MCF 10A (cell line): ENCODE measurements around the gene ARSI. TPM values are rescaled to one million over a fixed set of nuclear protein-coding genes. Genes with fewer than 3 reads are reported as not detected.

Source experiments
- BruUV-seq: library from RNA; stranded (reverse); fragments of 400-500 nt; replicated peaks from 2 replicates; lab custom pipeline; 2021; lab: Mats Ljungman, UMichigan
- CTCF ChIA-PET: fragments of 300-600 bp; sonication (Branson Sonifier 250); formaldehyde crosslinking; extraction: SDS; loops from one replicate; lab custom pipeline; 2021; ENCODE audit warnings: antibody characterized with exemption, inconsistent platforms; lab: Yijun Ruan, JAX
- POLR2A ChIA-PET: fragments of 300-600, 350-650 bp; sonication (Branson Sonifier 250); formaldehyde crosslinking; extraction: SDS; loops from one replicate; lab custom pipeline; 2020; ENCODE audit warnings: antibody characterized with exemption, inconsistent platforms; lab: Yijun Ruan, JAX
- DNase-seq: peaks from one replicate; pipeline ENCODE4 v3.0.0-alpha.2; 2018; ENCODE audit not compliant: unreplicated experiment
- H3K27ac Mint-ChIP-seq: one replicate; pipeline ENCODE4 v1.8.0; 2022; ENCODE audit warnings: mild to moderate bottlenecking, low read depth, mixed read lengths; ENCODE audit not compliant: unreplicated experiment
- H3K27me3 Mint-ChIP-seq: one replicate; pipeline ENCODE4 v1.8.0; 2022; ENCODE audit warnings: mixed read lengths; ENCODE audit not compliant: insufficient read depth, unreplicated experiment
- H3K36me3 Mint-ChIP-seq: one replicate; pipeline ENCODE4 v1.8.0; 2022; ENCODE audit warnings: mild to moderate bottlenecking, moderate library complexity, mixed read lengths; ENCODE audit not compliant: insufficient read depth, unreplicated experiment
- H3K4me1 Mint-ChIP-seq: one replicate; pipeline ENCODE4 v1.8.0; 2022; ENCODE audit warnings: mixed read lengths; ENCODE audit not compliant: insufficient read depth, unreplicated experiment
- H3K4me3 Mint-ChIP-seq: one replicate; pipeline ENCODE4 v1.8.0; 2022; ENCODE audit warnings: mild to moderate bottlenecking, moderate library complexity, mixed read lengths; ENCODE audit not compliant: unreplicated experiment
- H3K9me3 Mint-ChIP-seq: one replicate; pipeline ENCODE4 v1.8.0; 2022; ENCODE audit warnings: mixed read lengths; ENCODE audit not compliant: unreplicated experiment
- intact Hi-C: fragments of 100-400 bp; cut with micrococcal nuclease; formaldehyde crosslinking; loops from 2 replicates; pipeline ENCODE4 v1.14.1; 2022
- total RNA-seq: library from RNA; stranded (reverse); gene quantifications from 2 replicates; pipeline ENCODE4 v1.2.3, GENCODE V29; 2022
- TF ChIP-seq, protein P1 (sequence below): fragments of 200-600 bp; IDR thresholded peaks from one replicate; pipeline ENCODE4 v1.8.0; 2022; ENCODE audit warnings: antibody characterized with exemption, mild to moderate bottlenecking; ENCODE audit not compliant: unreplicated experiment

Gene ARSI
- total RNA-seq, 1 experiment from 2014 or later, result 0.19 TPM

DNA sequence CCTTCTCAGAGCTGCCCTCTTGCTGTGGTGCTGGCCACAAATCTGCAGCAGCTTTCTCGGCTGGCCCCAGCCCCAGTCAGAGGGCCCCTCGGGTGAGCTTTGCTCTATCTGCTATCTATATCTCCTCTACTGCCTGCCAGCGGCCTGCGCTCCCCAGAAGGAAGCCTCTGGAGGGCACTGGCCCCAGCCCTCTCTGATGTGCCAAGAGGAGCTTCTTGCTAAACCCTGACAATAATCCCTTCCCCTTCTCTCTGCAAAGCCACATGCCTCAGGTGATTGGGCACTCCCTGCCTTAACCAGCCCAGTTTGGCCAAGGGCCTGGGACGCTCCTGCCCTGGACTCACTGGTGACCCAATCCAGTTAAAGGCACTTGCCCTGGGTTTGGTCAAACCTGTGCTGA lies 55.9 kb downstream of the ARSI start:
- H3K27me3 Mint-ChIP-seq, result no peaks in the 10 kb centered on the region
- H3K27ac Mint-ChIP-seq, result no peak overlapping the region
- no peaks in the 10 kb centered on the region for H3K36me3 Mint-ChIP-seq
- H3K9me3 Mint-ChIP-seq, result no peaks in the 10 kb centered on the region
- peaks cover 7% of the 10 kb centered on the region for H3K4me1 Mint-ChIP-seq
- no TSS peak for BruUV-seq
- peak; percentile 34 for DNase-seq
- intact Hi-C loops, result no loop called here
- ChIA-PET POLR2A (interaction anchor here (1.4 to 2.0 kb wide), 3 partner anchors 16 to 73 kb away, joined by 4 to 7 read pairs (median 7); no protein-coding TSS in a partner anchor), CTCF (interaction anchor here (0.7 to 2.6 kb wide), 10 partner anchors 8 to 118 kb away, joined by 3 to 16 read pairs (median 4); no protein-coding TSS in a partner anchor)
- no peak overlapping the region for H3K4me3 Mint-ChIP-seq
- TF ChIP-seq, protein P1, sequence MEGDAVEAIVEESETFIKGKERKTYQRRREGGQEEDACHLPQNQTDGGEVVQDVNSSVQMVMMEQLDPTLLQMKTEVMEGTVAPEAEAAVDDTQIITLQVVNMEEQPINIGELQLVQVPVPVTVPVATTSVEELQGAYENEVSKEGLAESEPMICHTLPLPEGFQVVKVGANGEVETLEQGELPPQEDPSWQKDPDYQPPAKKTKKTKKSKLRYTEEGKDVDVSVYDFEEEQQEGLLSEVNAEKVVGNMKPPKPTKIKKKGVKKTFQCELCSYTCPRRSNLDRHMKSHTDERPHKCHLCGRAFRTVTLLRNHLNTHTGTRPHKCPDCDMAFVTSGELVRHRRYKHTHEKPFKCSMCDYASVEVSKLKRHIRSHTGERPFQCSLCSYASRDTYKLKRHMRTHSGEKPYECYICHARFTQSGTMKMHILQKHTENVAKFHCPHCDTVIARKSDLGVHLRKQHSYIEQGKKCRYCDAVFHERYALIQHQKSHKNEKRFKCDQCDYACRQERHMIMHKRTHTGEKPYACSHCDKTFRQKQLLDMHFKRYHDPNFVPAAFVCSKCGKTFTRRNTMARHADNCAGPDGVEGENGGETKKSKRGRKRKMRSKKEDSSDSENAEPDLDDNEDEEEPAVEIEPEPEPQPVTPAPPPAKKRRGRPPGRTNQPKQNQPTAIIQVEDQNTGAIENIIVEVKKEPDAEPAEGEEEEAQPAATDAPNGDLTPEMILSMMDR, result no peak

GRCh38 chr5:150246429-150246828 lies 56.3 kb downstream of the ARSI start:
- H3K36me3 Mint-ChIP-seq, result no peaks in the 10 kb centered on the region
- ChIA-PET POLR2A (interaction anchor here (1.4 to 2.0 kb wide), 3 partner anchors 16 to 73 kb away, joined by 4 to 7 read pairs (median 7); no protein-coding TSS in a partner anchor), CTCF (interaction anchor here (0.6 to 2.6 kb wide), 10 partner anchors 9 to 246 kb away, joined by 3 to 16 read pairs (median 3); partner anchors contain the start of genes HMGXB3 and TIGD6)
- intact Hi-C loops, result no loop called here
- peaks cover 7% of the 10 kb centered on the region for H3K4me1 Mint-ChIP-seq
- no peak overlapping the region for H3K27ac Mint-ChIP-seq
- TF ChIP-seq, protein P1, result no peak
- no TSS peak for BruUV-seq
- no peaks in the 10 kb centered on the region for H3K27me3 Mint-ChIP-seq
- DNase-seq, result no peak
- no peak overlapping the region for H3K4me3 Mint-ChIP-seq
- no peaks in the 10 kb centered on the region for H3K9me3 Mint-ChIP-seq

Other genes with a start within 250 kb of the ARSI start
- 0.88 and 1.6 TPM in 2 replicates for gene CSF1R, start 216.4 kb downstream of the ARSI start, total RNA-seq
- gene PDGFRB, start 147.1 kb downstream of the ARSI start, total RNA-seq, result 0.07 and 0.63 TPM in 2 replicates
- gene CDX1, start 136.1 kb downstream of the ARSI start, total RNA-seq, result not detected in 2 replicates
- gene SLC6A7, start 112.8 kb downstream of the ARSI start, total RNA-seq, result not detected in 2 replicates
- not detected in 2 replicates for gene CAMK2A, start 13.1 kb downstream of the ARSI start, total RNA-seq
- 68.4 and 83.5 TPM in 2 replicates for gene TCOF1, start 54.8 kb upstream of the ARSI start, total RNA-seq
- not detected in 2 replicates for gene CD74, start 110.0 kb upstream of the ARSI start, total RNA-seq
- gene RPS14, start 146.8 kb upstream of the ARSI start, total RNA-seq, result 5,481 and 5,921 TPM in 2 replicates
- 68.9 and 79.3 TPM in 2 replicates for gene NDST1, start 205.2 kb upstream of the ARSI start, total RNA-seq